Right lobe of liver (tissue), 4 donors: ENCODE measurements around the gene FLT3.

Experiments
- CTCF ChIP-seq, 4 donors: fragments of 200-600 bp in 3 of 4; fragments of 450-650 bp in 1 of 4; IDR thresholded peaks; one replicate each; pipeline versions ENCODE4 v1.5.1 to v1.8.0; 2016 to 2022; ENCODE audit warnings: antibody characterized with exemption in 4 of 4, mild to moderate bottlenecking in 2 of 4
- POLR2A ChIP-seq: fragments of 450-650 bp; IDR thresholded peaks from one replicate; pipeline ENCODE4 v1.6.1; 2017; ENCODE audit warnings: antibody characterized with exemption, mild to moderate bottlenecking
- donor health status: DM: no; HTN: no; CAD: no.
- donor health status: DM: no; HTN: no; CAD: no.
- donor health status: DM: no; HTN: yes; CAD: no.

GRCh38 chr13:27959976-27960361 is 140.4 kb downstream of the FLT3 start:
- no peak for TF ChIP-seq CTCF (IDR thresholded peaks at IDR 0.05)
- TF ChIP-seq POLR2A: no peak
